Measurements from ENCODE around the gene TMEM179B.

DNA sequence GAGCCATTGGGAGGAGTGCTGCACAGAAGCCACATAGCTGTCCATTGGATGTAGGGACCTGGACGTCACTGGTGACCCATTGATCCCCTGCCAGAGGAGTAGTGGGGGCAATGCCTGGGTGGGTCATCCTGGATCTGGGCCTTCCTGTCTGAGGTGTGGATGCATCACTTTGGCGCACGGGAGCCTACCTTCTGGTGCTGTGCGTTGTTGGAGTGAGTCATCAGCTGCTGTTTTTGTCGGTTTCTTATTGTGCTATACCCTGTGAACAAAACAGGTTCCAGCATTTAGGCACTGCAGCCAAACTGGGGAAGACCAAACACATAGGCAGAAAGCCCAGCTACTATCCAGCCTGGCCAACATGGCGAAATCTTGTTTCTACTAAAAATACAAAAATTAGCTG is 12.8 kb upstream of the TMEM179B start:
- TF ChIP-seq ATF3 (IDR thresholded peaks at IDR 0.05) (no peak), YY1 (IDR thresholded peaks at IDR 0.05) (no peak), JUND (IDR thresholded peaks at IDR 0.05) (no peak), EGR1 (IDR thresholded peaks at IDR 0.05; ENCODE audit: low read depth in 2 of 2) (no peak)
- TF ChIP-seq, protein P1, sequence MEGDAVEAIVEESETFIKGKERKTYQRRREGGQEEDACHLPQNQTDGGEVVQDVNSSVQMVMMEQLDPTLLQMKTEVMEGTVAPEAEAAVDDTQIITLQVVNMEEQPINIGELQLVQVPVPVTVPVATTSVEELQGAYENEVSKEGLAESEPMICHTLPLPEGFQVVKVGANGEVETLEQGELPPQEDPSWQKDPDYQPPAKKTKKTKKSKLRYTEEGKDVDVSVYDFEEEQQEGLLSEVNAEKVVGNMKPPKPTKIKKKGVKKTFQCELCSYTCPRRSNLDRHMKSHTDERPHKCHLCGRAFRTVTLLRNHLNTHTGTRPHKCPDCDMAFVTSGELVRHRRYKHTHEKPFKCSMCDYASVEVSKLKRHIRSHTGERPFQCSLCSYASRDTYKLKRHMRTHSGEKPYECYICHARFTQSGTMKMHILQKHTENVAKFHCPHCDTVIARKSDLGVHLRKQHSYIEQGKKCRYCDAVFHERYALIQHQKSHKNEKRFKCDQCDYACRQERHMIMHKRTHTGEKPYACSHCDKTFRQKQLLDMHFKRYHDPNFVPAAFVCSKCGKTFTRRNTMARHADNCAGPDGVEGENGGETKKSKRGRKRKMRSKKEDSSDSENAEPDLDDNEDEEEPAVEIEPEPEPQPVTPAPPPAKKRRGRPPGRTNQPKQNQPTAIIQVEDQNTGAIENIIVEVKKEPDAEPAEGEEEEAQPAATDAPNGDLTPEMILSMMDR (IDR thresholded peaks at IDR 0.05; ENCODE audit: low read depth, low read length, missing input control) = no peak
- TF ChIP-seq, protein P2, sequence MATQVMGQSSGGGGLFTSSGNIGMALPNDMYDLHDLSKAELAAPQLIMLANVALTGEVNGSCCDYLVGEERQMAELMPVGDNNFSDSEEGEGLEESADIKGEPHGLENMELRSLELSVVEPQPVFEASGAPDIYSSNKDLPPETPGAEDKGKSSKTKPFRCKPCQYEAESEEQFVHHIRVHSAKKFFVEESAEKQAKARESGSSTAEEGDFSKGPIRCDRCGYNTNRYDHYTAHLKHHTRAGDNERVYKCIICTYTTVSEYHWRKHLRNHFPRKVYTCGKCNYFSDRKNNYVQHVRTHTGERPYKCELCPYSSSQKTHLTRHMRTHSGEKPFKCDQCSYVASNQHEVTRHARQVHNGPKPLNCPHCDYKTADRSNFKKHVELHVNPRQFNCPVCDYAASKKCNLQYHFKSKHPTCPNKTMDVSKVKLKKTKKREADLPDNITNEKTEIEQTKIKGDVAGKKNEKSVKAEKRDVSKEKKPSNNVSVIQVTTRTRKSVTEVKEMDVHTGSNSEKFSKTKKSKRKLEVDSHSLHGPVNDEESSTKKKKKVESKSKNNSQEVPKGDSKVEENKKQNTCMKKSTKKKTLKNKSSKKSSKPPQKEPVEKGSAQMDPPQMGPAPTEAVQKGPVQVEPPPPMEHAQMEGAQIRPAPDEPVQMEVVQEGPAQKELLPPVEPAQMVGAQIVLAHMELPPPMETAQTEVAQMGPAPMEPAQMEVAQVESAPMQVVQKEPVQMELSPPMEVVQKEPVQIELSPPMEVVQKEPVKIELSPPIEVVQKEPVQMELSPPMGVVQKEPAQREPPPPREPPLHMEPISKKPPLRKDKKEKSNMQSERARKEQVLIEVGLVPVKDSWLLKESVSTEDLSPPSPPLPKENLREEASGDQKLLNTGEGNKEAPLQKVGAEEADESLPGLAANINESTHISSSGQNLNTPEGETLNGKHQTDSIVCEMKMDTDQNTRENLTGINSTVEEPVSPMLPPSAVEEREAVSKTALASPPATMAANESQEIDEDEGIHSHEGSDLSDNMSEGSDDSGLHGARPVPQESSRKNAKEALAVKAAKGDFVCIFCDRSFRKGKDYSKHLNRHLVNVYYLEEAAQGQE (IDR thresholded peaks at IDR 0.05) = no peak

Measured in liver (tissue), 3 donors.